Panc1 (cell line): ENCODE results near the gene CD6. TPM values are rescaled to one million over a fixed set of nuclear protein-coding genes. Genes with fewer than 3 reads are reported as not detected.

Experiments used
- ATAC-seq: fragments of 200-7000 bp; cut with Tn5 transposase; 2 replicates; pipeline ENCODE4 v1.9.1; 2020; ENCODE audit warnings: mild to moderate bottlenecking, moderate library complexity
- BruUV-seq: library from RNA; stranded (reverse); fragments of 400-500 nt; replicated peaks from 2 replicates; lab custom pipeline; 2021; lab: Mats Ljungman, UMichigan
- CTCF ChIA-PET: fragments of 300-600 bp; sonication (Branson Sonifier 250); formaldehyde crosslinking; loops from one replicate; lab custom pipeline; 2022; ENCODE audit warnings: antibody characterized with exemption; lab: Charles Lee
- POLR2A ChIA-PET: fragments of 300-600 bp; sonication (Branson Sonifier 250); formaldehyde crosslinking; loops from one replicate; lab custom pipeline; 2022; ENCODE audit warnings: antibody characterized with exemption; lab: Charles Lee
- DNase-seq: peaks from one replicate; pipeline ENCODE4 v3.0.0-alpha.2; 2010; ENCODE audit warnings: low read depth, low spot score
- H3K27ac ChIP-seq: 2 replicates; pipeline ENCODE4 v1.5.1; 2011; ENCODE audit warnings: mild to moderate bottlenecking, low read length, inconsistent platforms
- H3K27me3 ChIP-seq: fragments of 200-500 bp; sonication (Bioruptor generic); 2 replicates; pipeline ENCODE4 v1.6.0; 2014; ENCODE audit warnings: low read length, inconsistent platforms; ENCODE audit not compliant: control insufficient read depth, insufficient read depth
- H3K36me3 ChIP-seq: fragments of 200-500 bp; sonication (Bioruptor generic); 2 replicates; pipeline ENCODE4 v1.5.1; 2014; ENCODE audit warnings: inconsistent platforms, mild to moderate bottlenecking, low read length, moderate library complexity; ENCODE audit not compliant: control insufficient read depth, insufficient read depth
- H3K4me1 ChIP-seq: 2 replicates; pipeline ENCODE4 v1.5.1; 2011; ENCODE audit warnings: inconsistent platforms, mild to moderate bottlenecking, low read length, moderate library complexity; ENCODE audit not compliant: control insufficient read depth, insufficient read depth
- H3K4me3 ChIP-seq, 2 experiments: 2 replicates each; pipeline ENCODE4 v1.5.1; 2011 to 2012; ENCODE audit warnings: low read depth in 2 of 2, low read length in 2 of 2, mild to moderate bottlenecking in 2 of 2, inconsistent platforms in 1 of 2, moderate library complexity in 1 of 2
- H3K9me3 ChIP-seq: fragments of 200-500 bp; sonication (Bioruptor generic); 2 replicates; pipeline ENCODE4 v1.5.1; 2014; ENCODE audit warnings: low read depth, mild to moderate bottlenecking, inconsistent platforms, low read length, moderate library complexity; ENCODE audit not compliant: control insufficient read depth, insufficient read depth
- CTCF ChIP-seq: fragments of 450-650 bp; IDR thresholded peaks from 2 replicates; pipeline ENCODE4 v1.5.1; 2017; ENCODE audit warnings: mild to moderate bottlenecking
- POLR2AphosphoS5 ChIP-seq: IDR thresholded peaks from 2 replicates; pipeline ENCODE4 v1.6.1; 2012; ENCODE audit warnings: mild to moderate bottlenecking, low read depth, low read length, moderate library complexity
- REST ChIP-seq, 2 experiments: IDR thresholded peaks; 2 replicates each; pipeline ENCODE4 v1.6.1; 2011 to 2012; ENCODE audit warnings: low read depth in 2 of 2, control low read depth in 1 of 2, low read length in 1 of 2, mild to moderate bottlenecking in 1 of 2, moderate library complexity in 1 of 2; ENCODE audit not compliant: insufficient read depth in 1 of 2
- SIN3A ChIP-seq: IDR thresholded peaks from 2 replicates; pipeline ENCODE4 v1.6.1; 2012; ENCODE audit warnings: low read depth, mild to moderate bottlenecking, low read length, moderate library complexity, borderline replicate concordance; ENCODE audit not compliant: insufficient read depth
- TCF7L2 ChIP-seq: IDR thresholded peaks from 2 replicates; pipeline ENCODE4 v1.6.1; 2011; ENCODE audit warnings: mild to moderate bottlenecking, low read depth, low read length, inconsistent platforms
- in situ Hi-C: cut with HindIII; loops from 2 replicates; pipeline ENCODE4 v1.10.0; 2016; ENCODE audit warnings: low sequenced_read_pairs, low pct_unique_long_range_greater_than_20kb
- intact Hi-C: fragments of 100-400 bp; cut with micrococcal nuclease; formaldehyde crosslinking; loops from one replicate; pipeline ENCODE4 v1.10.0; 2022; ENCODE audit not compliant: unreplicated experiment
- total RNA-seq: library from RNA; stranded (reverse); gene quantifications from one replicate; pipeline ENCODE4 v1.2.1, GENCODE V29; 2021; ENCODE audit not compliant: unreplicated experiment

The CD6 gene
- total RNA-seq, 1 experiment from 2014 or later, result 1.1 TPM

GRCh38 chr11:61012737-61013215 is 41.3 kb downstream of the CD6 start:
- POLR2A ChIA-PET, result no interaction called here
- H3K4me1 ChIP-seq, result no peaks in the 10 kb centered on the region
- no peak for ATAC-seq
- H3K4me3 ChIP-seq, result no peak overlapping the region
- in situ Hi-C loops (no loop called here), intact Hi-C loops (no loop called here)
- no peak overlapping the region for H3K27ac ChIP-seq
- no peaks in the 10 kb centered on the region for H3K36me3 ChIP-seq
- H3K27me3 ChIP-seq, result peaks cover 7% of the 10 kb centered on the region; the same call in 1 of the 2 replicates
- no peaks in the 10 kb centered on the region for H3K9me3 ChIP-seq
- CTCF ChIA-PET, result no interaction called here
- TF ChIP-seq TCF7L2 (no peak), CTCF (no peak), REST (IDR thresholded peaks at IDR 0.05; ENCODE audit: insufficient read depth in 1 of 2, low read depth in 2 of 2, low read length in 1 of 2) (no peak), SIN3A (no peak), POLR2AphosphoS5 (no peak)
- BruUV-seq, result no TSS peak
- no peak for DNase-seq

- no TSS peak for BruUV-seq
- Histone ChIP-seq H3K9me3 (no peaks in the 10 kb centered on the region), H3K4me3 (no peak overlapping the region), H3K4me1 (no peaks in the 10 kb centered on the region), H3K27ac (no peak overlapping the region), H3K36me3 (no peaks in the 10 kb centered on the region), H3K27me3 (peaks cover 7% of the 10 kb centered on the region; the same call in 1 of the 2 replicates)
- ChIA-PET POLR2A (no interaction called here), CTCF (no interaction called here)
- intact Hi-C loops (no loop called here), in situ Hi-C loops (no loop called here)
- TF ChIP-seq POLR2AphosphoS5, result no peak
- no peak for TF ChIP-seq TCF7L2
- TF ChIP-seq REST (IDR thresholded peaks at IDR 0.05; ENCODE audit: insufficient read depth in 1 of 2, low read depth in 2 of 2, low read length in 1 of 2), result no peak
- no peak for TF ChIP-seq SIN3A
- no peak for TF ChIP-seq CTCF
- DNase-seq (no peak), ATAC-seq (no peak)
Observed at GRCh38 chr11:61018059-61018458, 46.6 kb downstream of the CD6 start.
